ENCODE data around the gene WNK3.
"Not testable (repeated sequence)": the region's sequence is repeated elsewhere in the genome, so short reads cannot be mapped to it uniquely, and the experiment has no call there.

Gene WNK3

GRCh38 chrX:54357414-54358377, at the start of gene WNK3:
Gene WNK3 (minus strand): TSS chrX:54358046.
- peak; percentile 10 to 21 for DNase-seq (ENCODE audit: low read depth in 2 of 2)

- no peak for DNase-seq (ENCODE audit: low read depth in 2 of 2)
Observed at GRCh38 chrX:54407266-54407665, 49.4 kb upstream of the WNK3 start.

- no peak for DNase-seq (ENCODE audit: low read depth in 2 of 2)
Observed at GRCh38 chrX:54397113-54397512, 39.3 kb upstream of the WNK3 start.

GRCh38 chrX:54386314-54386713, 28.5 kb upstream of the WNK3 start:
- no peak for DNase-seq (ENCODE audit: low read depth in 2 of 2)

- DNase-seq (ENCODE audit: low read depth in 2 of 2) = not testable (repeated sequence)
Observed at GRCh38 chrX:54384661-54385060, 26.8 kb upstream of the WNK3 start.

GRCh38 chrX:54359408-54359807, 1.6 kb upstream of the WNK3 start:
- no peak for DNase-seq (ENCODE audit: low read depth in 2 of 2)

GRCh38 chrX:54358424-54359211, 772 bp upstream of the WNK3 start:
- peak; percentile 15 to 20 for DNase-seq (ENCODE audit: low read depth in 2 of 2)

- DNase-seq (ENCODE audit: low read depth in 2 of 2) = no peak
Observed at GRCh38 chrX:54352677-54353076, 5.2 kb downstream of the WNK3 start.

- not testable (repeated sequence) for DNase-seq (ENCODE audit: low read depth in 2 of 2)
Observed at GRCh38 chrX:54337383-54337782, 20.5 kb downstream of the WNK3 start.

GRCh38 chrX:54325077-54325476, 32.8 kb downstream of the WNK3 start:
- no peak for DNase-seq (ENCODE audit: low read depth in 2 of 2)

- no peak for DNase-seq (ENCODE audit: low read depth in 2 of 2)
Observed at GRCh38 chrX:54320067-54320466, 37.8 kb downstream of the WNK3 start.

- DNase-seq (ENCODE audit: low read depth in 2 of 2) = no peak
Observed at GRCh38 chrX:54306379-54306778, 51.5 kb downstream of the WNK3 start.

GRCh38 chrX:54301516-54301915, 56.3 kb downstream of the WNK3 start:
- no peak for DNase-seq (ENCODE audit: low read depth in 2 of 2)

- no peak for DNase-seq (ENCODE audit: low read depth in 2 of 2)
Observed at GRCh38 chrX:54294306-54294705, 63.5 kb downstream of the WNK3 start.

GRCh38 chrX:54292755-54293154, 65.1 kb downstream of the WNK3 start:
- no peak for DNase-seq (ENCODE audit: low read depth in 2 of 2)

GRCh38 chrX:54291758-54292157, 66.1 kb downstream of the WNK3 start:
- DNase-seq (ENCODE audit: low read depth in 2 of 2) = no peak

GRCh38 chrX:54288968-54289367, 68.9 kb downstream of the WNK3 start:
- DNase-seq (ENCODE audit: low read depth in 2 of 2) = no peak

GRCh38 chrX:54288277-54288676, 69.6 kb downstream of the WNK3 start:
- no peak for DNase-seq (ENCODE audit: low read depth in 2 of 2)

GRCh38 chrX:54281676-54282075, 76.2 kb downstream of the WNK3 start:
- no peak for DNase-seq (ENCODE audit: low read depth in 2 of 2)

GRCh38 chrX:54280466-54280865, 77.4 kb downstream of the WNK3 start:
- no peak for DNase-seq (ENCODE audit: low read depth in 2 of 2)

GRCh38 chrX:54271664-54272063, 86.2 kb downstream of the WNK3 start:
- no peak for DNase-seq (ENCODE audit: low read depth in 2 of 2)

- DNase-seq (ENCODE audit: low read depth in 2 of 2) = no peak
Observed at GRCh38 chrX:54248309-54248708, 109.5 kb downstream of the WNK3 start.

GRCh38 chrX:54246866-54247265, 111.0 kb downstream of the WNK3 start:
- DNase-seq (ENCODE audit: low read depth in 2 of 2) = no peak
